CD4-positive, alpha-beta T cell (primary cell): ENCODE measurements around the gene GAL3ST3. TPM values are rescaled to one million over a fixed set of nuclear protein-coding genes. Genes with fewer than 3 reads are reported as not detected.
"Not testable (repeated sequence)": the region's sequence is repeated elsewhere in the genome, so short reads cannot be mapped to it uniquely, and the experiment has no call there.

Source experiments
- ATAC-seq: fragments of 200-7000 bp; cut with Tn5 transposase; one replicate; pipeline ENCODE4 v1.10.0; 2022; ENCODE audit warnings: mild to moderate bottlenecking; ENCODE audit not compliant: poor library complexity
- CTCF ChIA-PET: fragments of 350-600 bp; sonication (Branson Sonifier 250); formaldehyde crosslinking; loops from one replicate; lab custom pipeline; 2021; ENCODE audit warnings: antibody characterized with exemption, inconsistent platforms; lab: Charles Lee
- POLR2A ChIA-PET: fragments of 350-600 bp; sonication (Branson Sonifier 250); formaldehyde crosslinking; loops from one replicate; lab custom pipeline; 2021; ENCODE audit warnings: antibody characterized with exemption, inconsistent platforms; lab: Charles Lee
- DNase-seq, 14 experiments: peaks; one replicate each; pipeline ENCODE4 v3.0.0-alpha.2; 2013 to 2020; ENCODE audit warnings: mixed read lengths in 2 of 14
- H3K27ac ChIP-seq, 2 donors: one replicate each; pipeline versions ENCODE4 v1.5.1 to v1.7.0; 2013; ENCODE audit warnings: low read length in 2 of 2, low read depth in 1 of 2, mild to moderate bottlenecking in 1 of 2
- H3K27me3 ChIP-seq, 2 experiments: 1 replicate in 1 of 2; 2 replicates in 1 of 2; pipeline versions ENCODE4 v1.6.1 to v1.7.0; 2013; ENCODE audit warnings: low read length in 2 of 2, control low read depth in 1 of 2, mild to moderate bottlenecking in 1 of 2, moderate library complexity in 1 of 2; ENCODE audit not compliant: insufficient read depth in 2 of 2, control insufficient read depth in 1 of 2
- H3K36me3 ChIP-seq: one replicate; pipeline ENCODE4 v1.6.1; 2013; ENCODE audit warnings: low read length, control low read depth; ENCODE audit not compliant: insufficient read depth
- H3K4me1 ChIP-seq: one replicate; pipeline ENCODE4 v1.6.1; 2013; ENCODE audit warnings: low read length, control low read depth; ENCODE audit not compliant: insufficient read depth
- H3K4me3 ChIP-seq: one replicate; pipeline ENCODE4 v1.5.1; 2013; ENCODE audit warnings: mild to moderate bottlenecking, low read length, moderate library complexity
- H3K9me3 ChIP-seq, 2 experiments: 1 replicate in 1 of 2; 2 replicates in 1 of 2; pipeline versions ENCODE4 v1.6.1 to v1.7.0; 2013; ENCODE audit warnings: low read length in 2 of 2, mild to moderate bottlenecking in 2 of 2, control low read depth in 1 of 2, moderate library complexity in 1 of 2; ENCODE audit not compliant: control insufficient read depth in 1 of 2, insufficient read depth in 1 of 2
- H3K27ac Mint-ChIP-seq: one replicate; pipeline ENCODE4 v1.8.0; 2020; ENCODE audit warnings: mixed read lengths
- H3K27me3 Mint-ChIP-seq: one replicate; pipeline ENCODE4 v1.8.0; 2021; ENCODE audit warnings: mixed read lengths
- H3K36me3 Mint-ChIP-seq: one replicate; pipeline ENCODE4 v1.8.0; 2021; ENCODE audit warnings: low read depth, mixed read lengths
- H3K4me1 Mint-ChIP-seq: one replicate; pipeline ENCODE4 v1.8.0; 2021; ENCODE audit warnings: low read depth, mixed read lengths
- H3K4me3 Mint-ChIP-seq: one replicate; pipeline ENCODE4 v1.8.0; 2020; ENCODE audit warnings: mild to moderate bottlenecking, mixed read lengths
- H3K9me3 Mint-ChIP-seq: one replicate; pipeline ENCODE4 v1.8.0; 2020; ENCODE audit warnings: mixed read lengths
- CTCF ChIP-seq: fragments of 200-600 bp; IDR thresholded peaks from one replicate; pipeline ENCODE4 v1.8.0; 2022; ENCODE audit warnings: antibody characterized with exemption, mild to moderate bottlenecking
- intact Hi-C, 2 experiments: fragments of 100-400 bp; cut with DNase I in 1 of 2; cut with micrococcal nuclease in 1 of 2; formaldehyde crosslinking; loops; one replicate each; pipeline versions ENCODE4 v1.15.1 to v1.9.0; 2023 to 2025; cut with DNase I, micrococcal nuclease
- total RNA-seq, 174 experiments: library from RNA in 2 of 174; stranded (reverse) in 2 of 174; gene quantifications; one replicate each; pipeline ENCODE4 v1.2.3 and lab custom pipeline; 2021 to 2026

Gene GAL3ST3
- total RNA-seq, 2 experiments from 2014 or later = not detected

DNA sequence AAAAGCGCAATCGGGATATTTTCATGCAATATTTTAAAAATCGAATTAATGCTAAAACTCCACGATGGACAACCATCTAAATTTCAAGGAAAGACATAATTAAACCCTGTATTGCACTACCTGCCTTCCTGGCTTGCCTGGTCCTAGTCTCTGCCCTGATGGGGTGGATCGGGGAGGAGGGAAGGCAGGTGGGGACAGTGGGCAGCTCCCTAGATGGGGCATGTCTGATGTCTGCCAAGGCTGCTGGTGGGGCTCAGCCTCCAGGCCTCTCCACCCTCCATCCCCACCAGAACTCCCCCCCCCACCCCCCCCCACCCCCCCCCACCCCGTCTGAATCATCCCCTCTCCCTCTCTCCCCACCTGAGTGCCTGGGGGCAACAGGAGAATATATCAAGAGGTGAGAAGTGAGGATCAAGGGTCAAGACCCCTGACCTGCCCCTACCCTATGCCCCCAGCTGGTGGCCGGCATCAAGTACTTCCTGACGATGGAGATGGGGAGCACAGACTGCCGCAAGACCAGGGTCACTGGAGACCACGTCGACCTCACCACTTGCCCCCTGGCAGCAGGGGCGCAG, 36.5 kb downstream of the GAL3ST3 start:
- intact Hi-C loops = no loop called here
- H3K36me3 Mint-ChIP-seq = no peaks in the 10 kb centered on the region
- TF ChIP-seq CTCF = no peak
- H3K27ac ChIP-seq = no peak overlapping the region
- peaks cover 0 to 5% of the 10 kb centered on the region in 2 experiments for H3K9me3 ChIP-seq
- CTCF ChIA-PET = no interaction called here
- peaks cover 23 to 25% of the 10 kb centered on the region in 2 experiments for H3K27me3 ChIP-seq
- POLR2A ChIA-PET = interaction anchor here (0.8 to 1.6 kb wide), 2 partner anchors 10 to 153 kb away, joined by 4 read pairs; partner anchors contain the start of genes BANF1 and MUS81
- no peaks in the 10 kb centered on the region for H3K9me3 Mint-ChIP-seq
- no peak for DNase-seq
- no peak overlapping the region for H3K4me3 ChIP-seq
- no peaks in the 10 kb centered on the region for H3K4me1 Mint-ChIP-seq
- no peaks in the 10 kb centered on the region for H3K36me3 ChIP-seq
- peaks cover 23% of the 10 kb centered on the region for H3K27me3 Mint-ChIP-seq
- H3K4me3 Mint-ChIP-seq = no peak overlapping the region
- peaks cover 11% of the 10 kb centered on the region for H3K4me1 ChIP-seq
- no peak overlapping the region for H3K27ac Mint-ChIP-seq
- peak; percentile 11 for ATAC-seq

- DNase-seq = no peak
- peaks cover 11% of the 10 kb centered on the region for H3K4me1 ChIP-seq
- Mint-ChIP-seq H3K4me3 (no peak within 1 kb of the TSS), H3K27ac (no peak within 1 kb of the TSS), H3K9me3 (no peaks in the 10 kb centered on the region), H3K4me1 (no peaks in the 10 kb centered on the region), H3K27me3 (peaks cover 23% of the 10 kb centered on the region), H3K36me3 (no peaks in the 10 kb centered on the region)
- intact Hi-C loops = no loop called here
- H3K4me3 ChIP-seq = no peak within 1 kb of the TSS
- H3K27me3 ChIP-seq = peaks cover 23 to 25% of the 10 kb centered on the region in 2 experiments
- TF ChIP-seq CTCF = no peak
- peak; percentile 39 for ATAC-seq
- H3K9me3 ChIP-seq = peaks cover 0 to 5% of the 10 kb centered on the region in 2 experiments
- H3K27ac ChIP-seq = no peak within 1 kb of the TSS
- POLR2A ChIA-PET = interaction anchor here (1.6 kb wide), 1 partner anchor 152 kb away, joined by 4 read pairs; the partner anchor contains the start of gene MUS81
- H3K36me3 ChIP-seq = no peaks in the 10 kb centered on the region
- CTCF ChIA-PET = interaction anchor here (0.8 kb wide), 1 partner anchor 10 kb away, joined by 4 read pairs; no protein-coding TSS in a partner anchor
Observed at GRCh38 chr11:66011785-66012303, 37.1 kb downstream of the GAL3ST3 start, which contains the start of gene CST6. CST6 (plus strand) TSS chr11:66012008; CDS start chr11:66012045, 37 bp downstream.

GRCh38 chr11:66011239-66011784, 37.6 kb downstream of the GAL3ST3 start:
- TF ChIP-seq CTCF = no peak
- H3K36me3 ChIP-seq = no peaks in the 10 kb centered on the region
- Mint-ChIP-seq H3K27ac (no peak overlapping the region), H3K4me3 (no peak overlapping the region), H3K36me3 (no peaks in the 10 kb centered on the region), H3K9me3 (no peaks in the 10 kb centered on the region), H3K4me1 (no peaks in the 10 kb centered on the region), H3K27me3 (peaks cover 23% of the 10 kb centered on the region)
- CTCF ChIA-PET = interaction anchor here (0.8 kb wide), 1 partner anchor 11 kb away, joined by 4 read pairs; no protein-coding TSS in a partner anchor
- H3K27me3 ChIP-seq = peaks cover 23 to 25% of the 10 kb centered on the region in 2 experiments
- ATAC-seq = no peak
- no peak overlapping the region for H3K4me3 ChIP-seq
- intact Hi-C loops = no loop called here
- peaks cover 0 to 5% of the 10 kb centered on the region in 2 experiments for H3K9me3 ChIP-seq
- H3K4me1 ChIP-seq = peaks cover 11% of the 10 kb centered on the region
- POLR2A ChIA-PET = interaction anchor here (1.6 kb wide), 1 partner anchor 152 kb away, joined by 4 read pairs; the partner anchor contains the start of gene MUS81
- no peak for DNase-seq
- no peak overlapping the region for H3K27ac ChIP-seq

- POLR2A ChIA-PET, H3K27ac ChIP-seq, DNase-seq, H3K9me3 Mint-ChIP-seq, H3K27ac Mint-ChIP-seq, H3K9me3 ChIP-seq, H3K36me3 ChIP-seq, intact Hi-C loops, H3K4me1 Mint-ChIP-seq, H3K4me3 Mint-ChIP-seq, H3K4me3 ChIP-seq, ATAC-seq, H3K36me3 Mint-ChIP-seq: not testable (repeated sequence)
- H3K27me3 Mint-ChIP-seq = peaks cover 23% of the 10 kb centered on the region
- Histone ChIP-seq H3K4me1 (peaks cover 11% of the 10 kb centered on the region), H3K27me3 (peaks cover 23 to 25% of the 10 kb centered on the region in 2 experiments)
- CTCF ChIA-PET = interaction anchor here (1.1 kb wide), 2 partner anchors 12 to 126 kb away, joined by 3 to 5 read pairs; no protein-coding TSS in a partner anchor
Observed at GRCh38 chr11:66010036-66010435, 38.9 kb downstream of the GAL3ST3 start.
